Transverse colon (tissue), 4 donors: ENCODE data around the gene UNC5B. TPM values are rescaled to one million over a fixed set of nuclear protein-coding genes. Genes with fewer than 3 reads are reported as not detected.

Source experiments
- DNase-seq: peaks from one replicate; pipeline ENCODE4 v3.0.0-alpha.2; 2019
- H3K27ac ChIP-seq, 4 donors: fragments of 200-600 bp; sonication (generic); 2 replicates each; pipeline ENCODE4 v1.5.1; 2016 to 2018; ENCODE audit warnings: inconsistent platforms in 4 of 4
- H3K27me3 ChIP-seq: fragments of 200-600 bp; sonication (generic); 2 replicates; pipeline ENCODE4 v1.5.1; 2017; ENCODE audit warnings: inconsistent platforms
- H3K36me3 ChIP-seq, 4 donors: fragments of 200-600 bp; sonication (generic); 2 replicates each; pipeline ENCODE4 v1.5.1; 2017 to 2019; ENCODE audit warnings: inconsistent platforms in 4 of 4
- H3K4me1 ChIP-seq, 4 donors: fragments of 200-600 bp; sonication (generic); 2 replicates each; pipeline ENCODE4 v1.5.1; 2017 to 2020; ENCODE audit warnings: inconsistent platforms in 4 of 4
- H3K4me3 ChIP-seq, 4 donors: fragments of 200-600 bp; sonication (generic); 1 replicate in 1 of 4; 2 replicates in 3 of 4; pipeline versions ENCODE4 v1.5.1 to v1.6.1; 2017 to 2019; ENCODE audit warnings: inconsistent platforms in 4 of 4
- H3K9me3 ChIP-seq, 2 donors: fragments of 200-600 bp; sonication (generic); 2 replicates each; pipeline ENCODE4 v1.5.1; 2017 to 2019; ENCODE audit warnings: inconsistent platforms in 2 of 2
- CTCF ChIP-seq, 5 experiments: fragments of 200-600 bp in 3 of 5; fragments of 450-650 bp in 2 of 5; sonication (generic) in 3 of 5; IDR thresholded peaks; 1 replicate in 2 of 5; 2 replicates in 3 of 5; pipeline ENCODE4 v1.5.1; 2016 to 2017; ENCODE audit warnings: antibody characterized with exemption in 5 of 5, inconsistent platforms in 3 of 5, mild to moderate bottlenecking in 2 of 5, moderate library complexity in 1 of 5
- EP300 ChIP-seq: sonication (generic); formaldehyde crosslinking; IDR thresholded peaks from one replicate; pipeline ENCODE4 v1.6.1; 2017; ENCODE audit warnings: antibody characterized with exemption, low read depth
- POLR2A ChIP-seq: fragments of 450-650 bp; IDR thresholded peaks from one replicate; pipeline ENCODE4 v1.6.1; 2016; ENCODE audit warnings: antibody characterized with exemption, mild to moderate bottlenecking, moderate library complexity
- POLR2AphosphoS5 ChIP-seq, 3 donors: sonication (generic); formaldehyde crosslinking; IDR thresholded peaks; one replicate each; pipeline ENCODE4 v1.6.1; 2016; ENCODE audit warnings: antibody characterized with exemption in 3 of 3
- WGBS, 2 donors: methylation state at CpG; one replicate each; pipeline ENCODE4 v1.1.5; 2018; ENCODE audit warnings: low coverage in 1 of 2; 5-methylcytosine and 5-hydroxymethylcytosine counted together
- in situ Hi-C, 4 donors: fragments of 200-750 bp; cut with MboI; loops; one replicate each; pipeline versions ENCODE4 v1.15.0 to v1.15.1; 2017; ENCODE audit warnings: low sequenced_read_pairs in 3 of 4, low pct_ligation_motif_present in 1 of 4, low pct_unique_long_range_greater_than_20kb in 1 of 4
- intact Hi-C: fragments of 100-400 bp; cut with DNase I; formaldehyde crosslinking; loops from one replicate; pipeline ENCODE4 v1.15.1; 2023; ENCODE audit warnings: low total_unique reads
- total RNA-seq, 4 donors: library from RNA; depleted of rRNA; stranded (reverse); fragments of >200 nt; gene quantifications; one replicate each; pipeline ENCODE4 v1.1.0, GENCODE V29; 2016

The UNC5B gene
- total RNA-seq, 4 donors from 2014 or later = 12.3 to 74.1 (median 41.2) TPM

DNA sequence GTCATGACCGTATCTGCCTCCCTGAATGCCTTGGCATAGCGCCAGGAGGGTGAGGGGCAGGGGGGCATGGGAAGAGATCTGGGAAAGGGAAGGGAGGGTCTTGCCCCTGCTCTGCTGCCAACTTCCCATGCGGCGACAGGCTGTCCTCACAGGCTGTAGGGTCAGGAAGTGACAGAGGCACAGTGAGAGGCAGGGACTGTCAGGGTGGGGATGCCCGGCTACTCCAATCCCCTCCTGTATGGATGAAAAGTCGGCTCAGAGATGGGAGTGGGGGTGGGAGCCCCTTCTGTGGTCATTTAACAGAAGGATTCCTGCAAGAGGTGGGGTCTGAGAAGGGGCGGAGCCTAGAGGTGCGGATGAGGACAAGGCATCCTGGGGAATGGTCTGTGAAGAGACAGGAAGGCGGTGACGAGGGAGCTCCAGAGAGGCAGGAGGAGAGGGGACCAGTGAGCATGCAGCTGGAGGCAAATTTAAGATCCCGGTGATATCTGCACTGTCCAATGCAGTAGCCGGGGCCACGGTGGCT, 20.8 kb upstream of the UNC5B start:
- Histone ChIP-seq H3K9me3 (no peaks in the 10 kb centered on the region), H3K4me3 (no peak overlapping the region), H3K36me3 (no peaks in the 10 kb centered on the region), H3K27me3 (peaks cover 4% of the 10 kb centered on the region), H3K27ac (no peak overlapping the region), H3K4me1 (no peaks in the 10 kb centered on the region)
- intact Hi-C loops (no loop called here), in situ Hi-C loops (loop anchor here in 1 of 4 donors (25.0 kb wide), 1 partner anchor 254 kb away; no protein-coding TSS in a partner anchor)
- 50 to 56% methylated on average over 6 to 13 of the region's 13 CpGs for WGBS, 2 donors
- DNase-seq = no peak
- no peak for TF ChIP-seq POLR2AphosphoS5 (IDR thresholded peaks at IDR 0.05)
- TF ChIP-seq EP300 = no peak
- TF ChIP-seq CTCF (IDR thresholded peaks at IDR 0.05) = no peak
- TF ChIP-seq POLR2A = no peak

DNA sequence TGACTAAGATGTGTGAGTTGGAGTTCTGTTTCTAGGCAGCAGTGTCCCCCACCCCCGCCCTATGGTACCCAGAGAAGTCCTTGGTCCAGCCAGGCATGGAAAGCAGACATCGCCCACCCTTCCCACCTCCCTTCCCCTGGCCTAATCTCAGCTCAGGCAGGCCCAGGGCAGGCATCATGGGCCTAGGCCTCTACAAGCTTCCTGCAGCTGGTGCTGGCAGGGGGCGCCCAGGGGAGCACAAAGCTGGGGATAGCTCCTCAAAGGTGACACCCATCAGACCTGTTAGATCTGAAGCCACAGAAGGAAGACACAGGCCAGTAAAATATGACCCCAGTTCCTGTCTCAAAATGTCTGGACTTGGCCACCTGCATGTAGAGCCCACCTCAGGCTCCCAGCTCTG, 18.9 kb upstream of the UNC5B start:
- intact Hi-C loops = no loop called here
- TF ChIP-seq POLR2AphosphoS5 (IDR thresholded peaks at IDR 0.05) (no peak), EP300 (no peak), CTCF (IDR thresholded peaks at IDR 0.05) (no peak), POLR2A (no peak)
- Histone ChIP-seq H3K4me3 (no peak overlapping the region), H3K9me3 (peaks cover 5 to 8% of the 10 kb centered on the region in 2 donors), H3K27ac (no peak overlapping the region), H3K36me3 (no peaks in the 10 kb centered on the region), H3K27me3 (peaks cover 4% of the 10 kb centered on the region), H3K4me1 (no peaks in the 10 kb centered on the region)
- in situ Hi-C loops = loop anchor here in 1 of 4 donors (25.0 kb wide), 1 partner anchor 256 kb away; no protein-coding TSS in a partner anchor
- 86 to 100% methylated on average over 3 of the region's 3 CpGs for WGBS, 2 donors
- no peak for DNase-seq

DNA sequence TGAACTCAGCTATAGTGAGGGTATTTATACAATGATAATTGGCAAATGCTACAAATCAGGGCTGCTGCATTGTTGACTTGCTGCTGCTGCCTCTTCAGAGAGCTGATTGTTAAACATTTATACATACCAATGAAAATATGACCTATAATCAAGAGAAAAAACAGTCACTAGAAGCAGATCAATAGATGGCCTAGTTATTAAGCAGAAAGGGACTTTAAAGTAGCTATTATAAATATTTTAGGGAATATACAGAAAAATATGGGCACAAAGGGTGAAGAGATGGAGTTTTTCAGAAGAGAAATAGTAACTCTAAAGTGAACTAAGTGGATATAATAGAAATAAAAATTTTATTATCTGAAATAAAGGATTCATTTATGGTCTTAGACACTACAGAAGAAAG, 14.4 kb upstream of the UNC5B start:
- in situ Hi-C loops (loop anchor here in 1 of 4 donors (25.0 kb wide), 1 partner anchor 261 kb away; no protein-coding TSS in a partner anchor), intact Hi-C loops (no loop called here)
- Histone ChIP-seq H3K4me1 (no peaks in the 10 kb centered on the region), H3K9me3 (peaks cover 5 to 12% of the 10 kb centered on the region in 2 donors), H3K4me3 (no peak overlapping the region), H3K27me3 (peaks cover 7% of the 10 kb centered on the region), H3K36me3 (no peaks in the 10 kb centered on the region), H3K27ac (no peak overlapping the region)
- TF ChIP-seq CTCF (IDR thresholded peaks at IDR 0.05) = no peak
- TF ChIP-seq POLR2A = no peak
- TF ChIP-seq POLR2AphosphoS5 (IDR thresholded peaks at IDR 0.05) = no peak
- no peak for TF ChIP-seq EP300
- no peak for DNase-seq

DNA sequence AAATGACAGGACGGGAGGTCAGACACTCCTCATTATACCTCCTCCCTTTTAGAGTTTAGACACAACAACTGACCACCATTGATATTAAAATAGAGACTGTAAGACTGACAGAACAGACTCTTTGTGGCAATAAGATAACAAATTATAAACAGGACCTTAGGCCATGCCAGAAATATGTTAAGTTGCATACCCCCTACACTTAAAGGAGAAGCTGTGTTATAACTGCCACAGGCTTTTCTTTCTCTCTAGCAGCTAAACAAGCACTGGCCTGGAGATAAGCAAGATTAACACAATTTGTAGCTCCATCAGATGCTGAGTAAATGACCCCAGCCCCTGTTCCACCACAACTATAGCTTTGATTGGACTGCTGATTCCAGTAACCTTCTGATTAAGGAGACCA, 10.5 kb upstream of the UNC5B start:
- H3K36me3 ChIP-seq = no peaks in the 10 kb centered on the region
- TF ChIP-seq POLR2A (no peak), CTCF (IDR thresholded peaks at IDR 0.05) (no peak)
- no peak overlapping the region for H3K27ac ChIP-seq
- DNase-seq = no peak
- H3K27me3 ChIP-seq = peaks cover 17% of the 10 kb centered on the region
- in situ Hi-C loops = loop anchor here in 2 of 4 donors (10.0 kb wide), 2 partner anchors 267 to 297 kb away; no protein-coding TSS in a partner anchor
- 37 to 100% methylated on average over 1 of the region's 1 CpG for WGBS, 2 donors
- peaks cover 5 to 12% of the 10 kb centered on the region in 2 donors for H3K9me3 ChIP-seq
- no peaks in the 10 kb centered on the region for H3K4me1 ChIP-seq
- intact Hi-C loops = no loop called here
- H3K4me3 ChIP-seq = no peak overlapping the region
